Liver (tissue), 9 donors: Measurements from ENCODE around the gene FAM193A. TPM values are rescaled to one million over a fixed set of nuclear protein-coding genes. Genes with fewer than 3 reads are reported as not detected.

Experiments
- DNase-seq: peaks from one replicate; pipeline ENCODE4 v3.0.0-alpha.2; 2017; ENCODE audit warnings: low spot score
- H3K27ac ChIP-seq, 2 donors: one replicate each; pipeline ENCODE4 v1.7.0; 2013; ENCODE audit warnings: inconsistent platforms in 2 of 2, low read length in 2 of 2, control low read depth in 1 of 2, low read depth in 1 of 2, mild to moderate bottlenecking in 1 of 2
- H3K27me3 ChIP-seq, 4 donors: one replicate each; pipeline versions ENCODE4 v1.6.1 to v1.7.0; 2013; ENCODE audit warnings: low read length in 3 of 4, inconsistent platforms in 1 of 4, mild to moderate bottlenecking in 1 of 4, moderate library complexity in 1 of 4; ENCODE audit not compliant: control insufficient read depth in 4 of 4, insufficient read depth in 4 of 4
- H3K36me3 ChIP-seq, 4 donors: one replicate each; pipeline versions ENCODE4 v1.6.1 to v1.7.0; 2013; ENCODE audit warnings: low read length in 3 of 4, mild to moderate bottlenecking in 3 of 4, low read depth in 1 of 4, moderate library complexity in 1 of 4; ENCODE audit not compliant: control insufficient read depth in 4 of 4, insufficient read depth in 3 of 4
- H3K4me1 ChIP-seq, 4 donors: one replicate each; pipeline versions ENCODE4 v1.6.1 to v1.7.0; 2013; ENCODE audit warnings: low read length in 3 of 4, mild to moderate bottlenecking in 3 of 4, moderate library complexity in 1 of 4; ENCODE audit not compliant: control insufficient read depth in 4 of 4, insufficient read depth in 4 of 4
- H3K4me3 ChIP-seq, 3 donors: one replicate each; pipeline versions ENCODE4 v1.6.1 to v1.7.0; 2013; ENCODE audit warnings: low read length in 3 of 3, control low read depth in 1 of 3, low read depth in 1 of 3, mild to moderate bottlenecking in 1 of 3
- H3K9ac ChIP-seq, 2 donors: one replicate each; pipeline ENCODE4 v1.7.0; 2013; ENCODE audit warnings: low read length in 2 of 2, mild to moderate bottlenecking in 2 of 2, moderate library complexity in 2 of 2, control low read depth in 1 of 2, low read depth in 1 of 2
- H3K9me3 ChIP-seq, 4 donors: one replicate each; pipeline versions ENCODE4 v1.6.1 to v1.7.0; 2013; ENCODE audit warnings: low read length in 3 of 4; ENCODE audit not compliant: control insufficient read depth in 4 of 4
- ATF3 ChIP-seq: IDR thresholded peaks from 2 replicates; pipeline ENCODE4 v1.6.1; 2016; ENCODE audit warnings: antibody characterized with exemption
- CTCF ChIP-seq: fragments of 150-350 bp; IDR thresholded peaks from 2 replicates; pipeline ENCODE4 v1.5.1; 2017; ENCODE audit warnings: improper control_type of control experiment, low read depth, low read length; ENCODE audit not compliant: missing input control
- EGR1 ChIP-seq, 2 donors: IDR thresholded peaks; 2 replicates each; pipeline ENCODE4 v1.6.1; 2016 to 2018; ENCODE audit warnings: antibody characterized with exemption in 2 of 2, low read depth in 2 of 2
- FOXA1 ChIP-seq: IDR thresholded peaks from 2 replicates; pipeline ENCODE4 v1.6.1; 2016; ENCODE audit warnings: antibody characterized with exemption
- FOXA2 ChIP-seq: IDR thresholded peaks from 2 replicates; pipeline ENCODE4 v1.6.1; 2016; ENCODE audit warnings: antibody characterized with exemption
- GABPA ChIP-seq, 2 donors: IDR thresholded peaks in 1 of 2; conservative IDR thresholded peaks in 1 of 2; 2 replicates each; pipeline ENCODE4 v1.6.1; 2016; ENCODE audit warnings: antibody characterized with exemption in 2 of 2, mild to moderate bottlenecking in 1 of 2, moderate library complexity in 1 of 2
- HNF4A ChIP-seq, 2 donors: conservative IDR thresholded peaks; 2 replicates each; pipeline ENCODE4 v1.6.1; 2016; ENCODE audit warnings: antibody characterized with exemption in 2 of 2, mild to moderate bottlenecking in 2 of 2
- HNF4G ChIP-seq: IDR thresholded peaks from 2 replicates; pipeline ENCODE4 v1.6.1; 2016; ENCODE audit warnings: antibody characterized with exemption
- JUND ChIP-seq, 2 donors: IDR thresholded peaks; 2 replicates each; pipeline ENCODE4 v1.6.1; 2016; ENCODE audit warnings: antibody characterized with exemption in 2 of 2
- NR2F2 ChIP-seq: IDR thresholded peaks from 2 replicates; pipeline ENCODE4 v1.6.1; 2016; ENCODE audit warnings: antibody characterized with exemption
- RAD21 ChIP-seq, 2 donors: IDR thresholded peaks; 2 replicates each; pipeline ENCODE4 v1.6.1; 2016; ENCODE audit warnings: antibody characterized with exemption in 2 of 2, mild to moderate bottlenecking in 2 of 2
- RXRA ChIP-seq, 2 donors: IDR thresholded peaks; 2 replicates each; pipeline ENCODE4 v1.6.1; 2017 to 2018; ENCODE audit warnings: antibody characterized with exemption in 2 of 2, mild to moderate bottlenecking in 1 of 2
- SP1 ChIP-seq: IDR thresholded peaks from 2 replicates; pipeline ENCODE4 v1.6.1; 2018; ENCODE audit warnings: antibody characterized with exemption, mild to moderate bottlenecking
- TAF1 ChIP-seq: conservative IDR thresholded peaks from 2 replicates; pipeline ENCODE4 v1.6.1; 2016; ENCODE audit warnings: antibody characterized with exemption, mild to moderate bottlenecking
- YY1 ChIP-seq: IDR thresholded peaks from 2 replicates; pipeline ENCODE4 v1.6.1; 2016; ENCODE audit warnings: antibody characterized with exemption, mild to moderate bottlenecking
- ZBTB33 ChIP-seq: IDR thresholded peaks from 2 replicates; pipeline ENCODE4 v1.6.1; 2016; ENCODE audit warnings: antibody characterized with exemption
- WGBS: extraction: QIAGEN DNeasy Blood & Tissue Kit; methylation state at CpG from one replicate; pipeline ENCODE4 v1.1.7; 2013; 5-methylcytosine and 5-hydroxymethylcytosine counted together
- polyA plus RNA-seq, 2 donors: library from polyadenylated mRNA; stranded (reverse) in 1 of 2; unstranded in 1 of 2; fragments of 200-250 nt in 1 of 2; fragments of >200 nt in 1 of 2; fragmentation: Nextera tagmentation in 1 of 2; extraction: Ambion mirVana in 1 of 2; gene quantifications; one replicate each; pipeline versions ENCODE4 v1.2.1 to v1.2.3, GENCODE V29; 2013 to 2015
- total RNA-seq, 2 donors: library from RNA; depleted of rRNA; stranded (reverse); fragments of >200 nt; gene quantifications; one replicate each; pipeline ENCODE4 v1.2.3, GENCODE V29; 2014
- TF ChIP-seq, protein P1 (sequence below): IDR thresholded peaks from 2 replicates; pipeline ENCODE4 v1.6.1; 2016; ENCODE audit warnings: antibody characterized with exemption, mild to moderate bottlenecking
- donor health status: healthy.
- donor health status: healthy.
- donor health status: healthy.
- donor health status: healthy.
- donor health status: healthy.

Gene FAM193A
- total and polyA plus RNA-seq, 4 donors: 3.9 to 10.2 (median 7.0) TPM

- WGBS: 91% methylated on average over 9 of the region's 9 CpGs
- Histone ChIP-seq H3K27me3 (no peaks in the 10 kb centered on the region), H3K9ac (no peak overlapping the region), H3K4me3 (no peak overlapping the region), H3K27ac (no peak overlapping the region), H3K36me3 (no peaks in the 10 kb centered on the region), H3K9me3 (no peaks in the 10 kb centered on the region), H3K4me1 (peaks cover 0 to 3% (median under 1%) of the 10 kb centered on the region in 4 donors)
- no peak for TF ChIP-seq ZBTB33
- TF ChIP-seq HNF4G: no peak
- no peak for DNase-seq
These were observed 231.7 kb downstream of the FAM193A start for GRCh38 chr4:2768124-2768523.

DNA sequence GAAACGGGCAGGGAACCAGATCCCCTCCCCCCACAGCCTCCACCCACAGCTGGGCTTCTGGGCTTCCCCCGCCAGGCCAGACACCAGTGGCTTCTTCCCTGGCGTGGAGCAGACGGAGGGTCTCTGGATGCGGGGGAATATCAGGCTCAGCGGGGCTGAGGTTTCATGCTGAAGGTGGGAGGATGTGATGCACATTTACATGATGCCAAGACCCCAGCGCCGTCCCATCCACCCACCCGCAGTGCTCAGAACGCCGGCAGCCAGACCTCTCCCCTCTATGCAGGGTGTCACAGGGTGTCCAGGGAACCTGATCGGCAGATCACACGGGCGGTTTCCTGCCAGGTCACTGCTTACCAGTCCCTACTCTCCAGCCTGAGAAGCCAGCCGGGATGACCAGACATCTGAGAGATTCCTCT, 232.5 kb downstream of the FAM193A start:
- H3K9ac ChIP-seq: no peak overlapping the region
- no peaks in the 10 kb centered on the region for H3K36me3 ChIP-seq
- WGBS: 74% methylated on average over 15 of the region's 15 CpGs
- peaks cover 0 to 3% (median 0%) of the 10 kb centered on the region in 4 donors for H3K4me1 ChIP-seq
- H3K9me3 ChIP-seq: no peaks in the 10 kb centered on the region
- H3K27me3 ChIP-seq: no peaks in the 10 kb centered on the region
- no peak overlapping the region for H3K27ac ChIP-seq
- no peak for DNase-seq
- H3K4me3 ChIP-seq: no peak overlapping the region
- TF ChIP-seq EGR1 (IDR thresholded peaks at IDR 0.05; ENCODE audit: low read depth in 2 of 2): no peak
- TF ChIP-seq RXRA (IDR thresholded peaks at IDR 0.05): no peak
- no peak for TF ChIP-seq HNF4A (conservative IDR thresholded peaks at IDR 0.05)
- no peak for TF ChIP-seq SP1
- TF ChIP-seq RAD21 (IDR thresholded peaks at IDR 0.05): no peak
- no peak for TF ChIP-seq YY1

DNA sequence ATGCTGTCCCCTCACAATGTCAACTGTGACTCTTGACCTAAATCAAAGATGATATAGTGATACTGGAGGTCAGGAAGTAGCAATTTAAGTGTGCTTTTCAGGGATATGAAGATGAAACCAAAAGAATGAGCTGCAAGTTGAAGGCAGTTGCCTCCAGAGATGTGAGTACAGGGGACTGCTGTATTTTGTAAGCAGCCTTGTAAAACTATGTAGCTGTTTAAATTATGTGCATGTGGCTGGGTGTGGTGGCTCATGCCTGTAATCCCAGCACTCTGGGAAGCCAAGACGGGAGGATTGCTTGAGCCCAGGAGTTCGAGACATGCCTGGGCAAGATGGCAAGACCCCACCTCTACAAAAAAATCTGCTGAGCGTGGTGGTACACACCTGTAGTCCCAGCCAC, 234.8 kb downstream of the FAM193A start:
- Histone ChIP-seq H3K27me3 (no peaks in the 10 kb centered on the region), H3K4me3 (no peak overlapping the region), H3K36me3 (no peaks in the 10 kb centered on the region), H3K4me1 (no peaks in the 10 kb centered on the region), H3K9me3 (no peaks in the 10 kb centered on the region), H3K27ac (no peak overlapping the region), H3K9ac (no peak overlapping the region)
- no peak for TF ChIP-seq FOXA2
- TF ChIP-seq RXRA (IDR thresholded peaks at IDR 0.05): no peak
- no peak for TF ChIP-seq CTCF
- no peak for TF ChIP-seq RAD21 (IDR thresholded peaks at IDR 0.05)
- TF ChIP-seq, protein P1, sequence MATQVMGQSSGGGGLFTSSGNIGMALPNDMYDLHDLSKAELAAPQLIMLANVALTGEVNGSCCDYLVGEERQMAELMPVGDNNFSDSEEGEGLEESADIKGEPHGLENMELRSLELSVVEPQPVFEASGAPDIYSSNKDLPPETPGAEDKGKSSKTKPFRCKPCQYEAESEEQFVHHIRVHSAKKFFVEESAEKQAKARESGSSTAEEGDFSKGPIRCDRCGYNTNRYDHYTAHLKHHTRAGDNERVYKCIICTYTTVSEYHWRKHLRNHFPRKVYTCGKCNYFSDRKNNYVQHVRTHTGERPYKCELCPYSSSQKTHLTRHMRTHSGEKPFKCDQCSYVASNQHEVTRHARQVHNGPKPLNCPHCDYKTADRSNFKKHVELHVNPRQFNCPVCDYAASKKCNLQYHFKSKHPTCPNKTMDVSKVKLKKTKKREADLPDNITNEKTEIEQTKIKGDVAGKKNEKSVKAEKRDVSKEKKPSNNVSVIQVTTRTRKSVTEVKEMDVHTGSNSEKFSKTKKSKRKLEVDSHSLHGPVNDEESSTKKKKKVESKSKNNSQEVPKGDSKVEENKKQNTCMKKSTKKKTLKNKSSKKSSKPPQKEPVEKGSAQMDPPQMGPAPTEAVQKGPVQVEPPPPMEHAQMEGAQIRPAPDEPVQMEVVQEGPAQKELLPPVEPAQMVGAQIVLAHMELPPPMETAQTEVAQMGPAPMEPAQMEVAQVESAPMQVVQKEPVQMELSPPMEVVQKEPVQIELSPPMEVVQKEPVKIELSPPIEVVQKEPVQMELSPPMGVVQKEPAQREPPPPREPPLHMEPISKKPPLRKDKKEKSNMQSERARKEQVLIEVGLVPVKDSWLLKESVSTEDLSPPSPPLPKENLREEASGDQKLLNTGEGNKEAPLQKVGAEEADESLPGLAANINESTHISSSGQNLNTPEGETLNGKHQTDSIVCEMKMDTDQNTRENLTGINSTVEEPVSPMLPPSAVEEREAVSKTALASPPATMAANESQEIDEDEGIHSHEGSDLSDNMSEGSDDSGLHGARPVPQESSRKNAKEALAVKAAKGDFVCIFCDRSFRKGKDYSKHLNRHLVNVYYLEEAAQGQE: no peak
- TF ChIP-seq YY1: no peak
- TF ChIP-seq ATF3: no peak
- TF ChIP-seq GABPA (IDR thresholded peaks at IDR 0.05 in 1 of 2, conservative IDR thresholded peaks at IDR 0.05 in 1 of 2): no peak
- TF ChIP-seq SP1: no peak
- no peak for TF ChIP-seq FOXA1
- no peak for TF ChIP-seq ZBTB33
- TF ChIP-seq TAF1: no peak
- TF ChIP-seq JUND (IDR thresholded peaks at IDR 0.05): no peak
- TF ChIP-seq NR2F2: no peak
- TF ChIP-seq HNF4A (conservative IDR thresholded peaks at IDR 0.05): no peak
- DNase-seq: no peak
- WGBS: 91% methylated on average over 3 of the region's 3 CpGs
